SK-N-MC (cell line): ENCODE results near the gene KCNH1.

Source experiments
- EZH2 ChIP-seq: fragments of 200-600 bp; sonication (generic); IDR thresholded peaks from one replicate; pipeline ENCODE4 v1.6.1; 2017; ENCODE audit warnings: antibody characterized with exemption
- POLR2AphosphoS5 ChIP-seq: IDR thresholded peaks from 2 replicates; pipeline ENCODE4 v1.6.1; 2012; ENCODE audit warnings: mild to moderate bottlenecking, low read depth, low read length, borderline replicate concordance

DNA sequence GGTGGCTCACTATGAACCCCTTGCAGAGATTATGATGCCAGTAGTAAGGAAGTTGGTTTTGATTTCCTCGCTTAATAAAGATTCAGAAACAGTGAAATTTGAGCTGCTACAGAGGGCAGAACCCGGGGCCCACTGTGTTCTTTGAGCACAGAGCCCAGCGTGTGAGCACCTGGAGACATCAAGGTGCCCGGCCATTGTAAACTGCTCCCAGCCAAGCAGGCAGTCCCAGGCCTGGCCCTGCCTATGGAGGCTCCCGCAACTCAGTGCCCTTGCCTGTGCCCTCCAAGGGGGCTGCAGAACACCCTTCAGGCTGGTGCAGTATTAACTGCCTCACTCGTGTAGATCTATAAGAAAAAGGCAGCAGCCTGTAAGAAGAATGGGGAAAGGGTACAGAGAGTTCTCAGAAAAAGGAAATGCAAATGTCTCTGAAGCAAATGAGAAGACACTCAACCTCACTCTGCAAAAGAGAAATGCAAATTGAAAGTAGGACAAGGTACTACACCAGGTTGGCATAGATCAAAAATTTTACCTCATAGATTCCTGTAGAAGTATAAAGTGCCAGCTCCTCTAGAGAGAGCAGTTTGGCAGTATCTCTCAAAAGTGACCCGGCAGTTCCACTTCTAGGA, 481.5 kb downstream of the KCNH1 start:
- TF ChIP-seq POLR2AphosphoS5 (no peak), EZH2 (no peak)
